Measurements from ENCODE around the gene S100A7A.

DNA sequence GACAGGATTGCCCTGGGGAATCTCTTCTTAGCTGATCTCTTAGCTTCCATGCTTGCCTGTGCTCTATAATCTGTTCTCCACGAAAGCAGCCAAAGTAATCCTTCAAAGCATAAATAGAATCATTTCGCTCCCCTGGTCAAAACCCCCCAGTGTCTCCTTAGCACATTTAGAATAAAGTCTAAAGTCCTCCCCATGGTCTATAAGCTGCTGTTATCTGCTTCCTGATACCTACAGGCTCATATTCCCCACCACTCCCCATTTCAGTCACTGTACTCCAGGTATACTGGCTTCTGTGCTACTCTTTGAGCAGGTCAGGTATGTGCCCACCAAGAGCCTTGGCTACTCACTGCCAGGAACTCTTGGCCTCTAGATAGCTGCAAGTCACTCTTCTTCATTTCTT, 43.7 kb upstream of the S100A7A start:
- TF ChIP-seq, protein P1, sequence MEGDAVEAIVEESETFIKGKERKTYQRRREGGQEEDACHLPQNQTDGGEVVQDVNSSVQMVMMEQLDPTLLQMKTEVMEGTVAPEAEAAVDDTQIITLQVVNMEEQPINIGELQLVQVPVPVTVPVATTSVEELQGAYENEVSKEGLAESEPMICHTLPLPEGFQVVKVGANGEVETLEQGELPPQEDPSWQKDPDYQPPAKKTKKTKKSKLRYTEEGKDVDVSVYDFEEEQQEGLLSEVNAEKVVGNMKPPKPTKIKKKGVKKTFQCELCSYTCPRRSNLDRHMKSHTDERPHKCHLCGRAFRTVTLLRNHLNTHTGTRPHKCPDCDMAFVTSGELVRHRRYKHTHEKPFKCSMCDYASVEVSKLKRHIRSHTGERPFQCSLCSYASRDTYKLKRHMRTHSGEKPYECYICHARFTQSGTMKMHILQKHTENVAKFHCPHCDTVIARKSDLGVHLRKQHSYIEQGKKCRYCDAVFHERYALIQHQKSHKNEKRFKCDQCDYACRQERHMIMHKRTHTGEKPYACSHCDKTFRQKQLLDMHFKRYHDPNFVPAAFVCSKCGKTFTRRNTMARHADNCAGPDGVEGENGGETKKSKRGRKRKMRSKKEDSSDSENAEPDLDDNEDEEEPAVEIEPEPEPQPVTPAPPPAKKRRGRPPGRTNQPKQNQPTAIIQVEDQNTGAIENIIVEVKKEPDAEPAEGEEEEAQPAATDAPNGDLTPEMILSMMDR (IDR thresholded peaks at IDR 0.05; ENCODE audit: low read depth, low read length, poor library complexity, severe bottlenecking) = no peak
- TF ChIP-seq EZH2phosphoT487 (IDR thresholded peaks at IDR 0.05; ENCODE audit: borderline replicate concordance, low read length) = no peak
